ENCODE results near the gene QSOX2. TPM values are rescaled to one million over a fixed set of nuclear protein-coding genes. Genes with fewer than 3 reads are reported as not detected.

QSOX2 gene
- total RNA-seq, 2 donors from 2014 or later = 4.9 to 12.0 TPM

DNA sequence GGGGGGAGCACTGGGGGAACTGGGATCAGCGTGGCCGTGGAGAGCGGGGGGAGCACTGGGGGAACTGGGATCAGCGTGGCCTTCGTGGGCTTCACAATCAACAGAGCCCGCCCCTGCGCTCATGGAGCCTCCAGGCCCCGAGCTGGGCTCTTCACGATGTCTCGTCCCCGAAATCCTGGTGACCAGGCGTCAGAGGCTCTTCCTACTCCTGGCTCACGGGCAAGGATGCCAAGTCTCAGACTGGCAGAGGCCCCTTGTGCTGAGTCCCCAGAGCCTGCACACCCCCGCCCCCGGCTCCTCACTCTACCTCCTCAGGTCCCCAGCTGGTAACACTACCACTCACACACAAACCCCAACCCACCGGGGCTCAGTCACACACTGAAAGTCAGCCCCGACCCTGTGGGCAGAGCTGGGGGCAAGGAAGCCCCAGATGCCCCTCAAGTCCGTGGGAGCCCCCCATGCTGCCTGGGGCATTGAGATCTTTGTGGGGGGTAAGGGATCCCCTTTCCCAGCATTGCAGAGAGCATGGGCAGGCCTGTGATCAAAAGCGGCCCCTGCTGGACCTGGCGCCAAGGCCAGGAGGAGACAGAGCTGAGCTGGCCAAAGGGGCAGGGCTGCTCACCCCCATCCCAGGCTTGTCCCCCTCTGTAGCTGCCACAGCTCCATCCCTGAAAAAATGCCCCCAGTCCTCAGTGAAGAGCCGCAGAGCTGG, 67.4 kb downstream of the QSOX2 start:
- TF ChIP-seq CTCF (IDR thresholded peaks at IDR 0.05) = no peak
- H3K27ac ChIP-seq = no peak overlapping the region
- no peaks in the 10 kb centered on the region for H3K36me3 ChIP-seq
- no peak overlapping the region for H3K4me3 ChIP-seq
- no peaks in the 10 kb centered on the region for H3K9me3 ChIP-seq
- no peaks in the 10 kb centered on the region for H3K4me1 ChIP-seq
- intact Hi-C loops (cut with DNase I) = loop anchor here (10.0 kb wide), 1 partner anchor 107 kb away; no protein-coding TSS in a partner anchor
- no peaks in the 10 kb centered on the region for H3K27me3 ChIP-seq
- no peak for DNase-seq
- no peak overlapping the region for H3K9ac ChIP-seq (ENCODE audit: low read depth in 2 of 2, low read length in 2 of 2)

- intact Hi-C loops (cut with DNase I) = loop anchor here (10.0 kb wide), 1 partner anchor 108 kb away; no protein-coding TSS in a partner anchor
- Histone ChIP-seq H3K4me3 (no peak overlapping the region), H3K27me3 (no peaks in the 10 kb centered on the region), H3K27ac (no peak overlapping the region), H3K36me3 (no peaks in the 10 kb centered on the region), H3K9ac (ENCODE audit: low read depth in 2 of 2, low read length in 2 of 2) (no peak overlapping the region), H3K9me3 (no peaks in the 10 kb centered on the region), H3K4me1 (no peaks in the 10 kb centered on the region)
- no peak for DNase-seq
- TF ChIP-seq CTCF (IDR thresholded peaks at IDR 0.05) = no peak
Observed at GRCh38 chr9:136177224-136177623, 68.4 kb downstream of the QSOX2 start.

- no peaks in the 10 kb centered on the region for H3K4me1 ChIP-seq
- no peak for TF ChIP-seq CTCF (IDR thresholded peaks at IDR 0.05)
- H3K4me3 ChIP-seq = no peak overlapping the region
- no peak for DNase-seq
- no peak overlapping the region for H3K9ac ChIP-seq (ENCODE audit: low read depth in 2 of 2, low read length in 2 of 2)
- H3K27ac ChIP-seq = no peak overlapping the region
- no peaks in the 10 kb centered on the region for H3K36me3 ChIP-seq
- no peaks in the 10 kb centered on the region for H3K9me3 ChIP-seq
- intact Hi-C loops (cut with DNase I) = loop anchor here (10.0 kb wide), 1 partner anchor 109 kb away; no protein-coding TSS in a partner anchor
- H3K27me3 ChIP-seq = no peaks in the 10 kb centered on the region
Observed at GRCh38 chr9:136175616-136176197, 69.9 kb downstream of the QSOX2 start.

GRCh38 chr9:136174779-136175615, 70.6 kb downstream of the QSOX2 start:
- intact Hi-C loops (cut with DNase I) = loop anchor here (10.0 kb wide), 1 partner anchor 110 kb away; no protein-coding TSS in a partner anchor
- Histone ChIP-seq H3K4me3 (no peak overlapping the region), H3K4me1 (no peaks in the 10 kb centered on the region), H3K9me3 (no peaks in the 10 kb centered on the region), H3K9ac (ENCODE audit: low read depth in 2 of 2, low read length in 2 of 2) (no peak overlapping the region), H3K27ac (no peak overlapping the region), H3K27me3 (no peaks in the 10 kb centered on the region), H3K36me3 (no peaks in the 10 kb centered on the region)
- TF ChIP-seq CTCF (IDR thresholded peaks at IDR 0.05) = no peak
- no peak for DNase-seq

- H3K27ac ChIP-seq = no peak overlapping the region
- no peaks in the 10 kb centered on the region for H3K9me3 ChIP-seq
- DNase-seq = no peak
- no peaks in the 10 kb centered on the region for H3K4me1 ChIP-seq
- H3K36me3 ChIP-seq = no peaks in the 10 kb centered on the region
- H3K4me3 ChIP-seq = no peak overlapping the region
- H3K27me3 ChIP-seq = no peaks in the 10 kb centered on the region
- no peak overlapping the region for H3K9ac ChIP-seq (ENCODE audit: low read depth in 2 of 2, low read length in 2 of 2)
- no peak for TF ChIP-seq CTCF (IDR thresholded peaks at IDR 0.05)
- intact Hi-C loops (cut with DNase I) = loop anchor here (10.0 kb wide), 1 partner anchor 111 kb away; no protein-coding TSS in a partner anchor
Observed at GRCh38 chr9:136173648-136174290, 71.8 kb downstream of the QSOX2 start.

Data from colonic mucosa (tissue), 4 donors.